ENCODE measurements around the gene AGPS. TPM values are rescaled to one million over a fixed set of nuclear protein-coding genes. Genes with fewer than 3 reads are reported as not detected.

AGPS gene
- total and polyA plus RNA-seq, 9 of the 15 experiments (the other 6 are each of a cell fraction or from before 2014, with no cell fraction given) = 15.5 to 211 (median 63.1) TPM

- TF ChIP-seq, protein P1, sequence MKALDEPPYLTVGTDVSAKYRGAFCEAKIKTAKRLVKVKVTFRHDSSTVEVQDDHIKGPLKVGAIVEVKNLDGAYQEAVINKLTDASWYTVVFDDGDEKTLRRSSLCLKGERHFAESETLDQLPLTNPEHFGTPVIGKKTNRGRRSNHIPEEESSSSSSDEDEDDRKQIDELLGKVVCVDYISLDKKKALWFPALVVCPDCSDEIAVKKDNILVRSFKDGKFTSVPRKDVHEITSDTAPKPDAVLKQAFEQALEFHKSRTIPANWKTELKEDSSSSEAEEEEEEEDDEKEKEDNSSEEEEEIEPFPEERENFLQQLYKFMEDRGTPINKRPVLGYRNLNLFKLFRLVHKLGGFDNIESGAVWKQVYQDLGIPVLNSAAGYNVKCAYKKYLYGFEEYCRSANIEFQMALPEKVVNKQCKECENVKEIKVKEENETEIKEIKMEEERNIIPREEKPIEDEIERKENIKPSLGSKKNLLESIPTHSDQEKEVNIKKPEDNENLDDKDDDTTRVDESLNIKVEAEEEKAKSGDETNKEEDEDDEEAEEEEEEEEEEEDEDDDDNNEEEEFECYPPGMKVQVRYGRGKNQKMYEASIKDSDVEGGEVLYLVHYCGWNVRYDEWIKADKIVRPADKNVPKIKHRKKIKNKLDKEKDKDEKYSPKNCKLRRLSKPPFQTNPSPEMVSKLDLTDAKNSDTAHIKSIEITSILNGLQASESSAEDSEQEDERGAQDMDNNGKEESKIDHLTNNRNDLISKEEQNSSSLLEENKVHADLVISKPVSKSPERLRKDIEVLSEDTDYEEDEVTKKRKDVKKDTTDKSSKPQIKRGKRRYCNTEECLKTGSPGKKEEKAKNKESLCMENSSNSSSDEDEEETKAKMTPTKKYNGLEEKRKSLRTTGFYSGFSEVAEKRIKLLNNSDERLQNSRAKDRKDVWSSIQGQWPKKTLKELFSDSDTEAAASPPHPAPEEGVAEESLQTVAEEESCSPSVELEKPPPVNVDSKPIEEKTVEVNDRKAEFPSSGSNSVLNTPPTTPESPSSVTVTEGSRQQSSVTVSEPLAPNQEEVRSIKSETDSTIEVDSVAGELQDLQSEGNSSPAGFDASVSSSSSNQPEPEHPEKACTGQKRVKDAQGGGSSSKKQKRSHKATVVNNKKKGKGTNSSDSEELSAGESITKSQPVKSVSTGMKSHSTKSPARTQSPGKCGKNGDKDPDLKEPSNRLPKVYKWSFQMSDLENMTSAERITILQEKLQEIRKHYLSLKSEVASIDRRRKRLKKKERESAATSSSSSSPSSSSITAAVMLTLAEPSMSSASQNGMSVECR (CRISPR knock-in tag; IDR thresholded peaks at IDR 0.05) = no peak
- no peak for TF ChIP-seq RERE (CRISPR knock-in tag; IDR thresholded peaks at IDR 0.05; ENCODE audit: borderline replicate concordance)
- no peak for TF ChIP-seq ZNF24 (IDR thresholded peaks at IDR 0.05)
- TF ChIP-seq SNIP1 (IDR thresholded peaks at IDR 0.05; ENCODE audit: low read depth) = no peak
- TF ChIP-seq ZNF79 (CRISPR knock-in tag; IDR thresholded peaks at IDR 0.05; ENCODE audit: low read depth) = no peak
- TF ChIP-seq, protein P2, sequence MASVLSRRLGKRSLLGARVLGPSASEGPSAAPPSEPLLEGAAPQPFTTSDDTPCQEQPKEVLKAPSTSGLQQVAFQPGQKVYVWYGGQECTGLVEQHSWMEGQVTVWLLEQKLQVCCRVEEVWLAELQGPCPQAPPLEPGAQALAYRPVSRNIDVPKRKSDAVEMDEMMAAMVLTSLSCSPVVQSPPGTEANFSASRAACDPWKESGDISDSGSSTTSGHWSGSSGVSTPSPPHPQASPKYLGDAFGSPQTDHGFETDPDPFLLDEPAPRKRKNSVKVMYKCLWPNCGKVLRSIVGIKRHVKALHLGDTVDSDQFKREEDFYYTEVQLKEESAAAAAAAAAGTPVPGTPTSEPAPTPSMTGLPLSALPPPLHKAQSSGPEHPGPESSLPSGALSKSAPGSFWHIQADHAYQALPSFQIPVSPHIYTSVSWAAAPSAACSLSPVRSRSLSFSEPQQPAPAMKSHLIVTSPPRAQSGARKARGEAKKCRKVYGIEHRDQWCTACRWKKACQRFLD (CRISPR knock-in tag; IDR thresholded peaks at IDR 0.05) = no peak
- no peak for TF ChIP-seq ZNF398 (CRISPR knock-in tag; IDR thresholded peaks at IDR 0.05)
These were observed 82.4 kb downstream of the AGPS start (continued) for GRCh38 chr2:177474998-177475397.
